Caco-2 (cell line): ENCODE data around the gene RFC3. TPM values are rescaled to one million over a fixed set of nuclear protein-coding genes. Genes with fewer than 3 reads are reported as not detected.

Experiments
- BruUV-seq: library from RNA; stranded (reverse); fragments of 400-500 nt; replicated peaks from 2 replicates; lab custom pipeline; 2021; lab: Mats Ljungman, UMichigan
- CTCF ChIA-PET: fragments of 300-600 bp; sonication (Branson Sonifier 250); formaldehyde crosslinking; loops from one replicate; lab custom pipeline; 2022; ENCODE audit warnings: antibody characterized with exemption; lab: Charles Lee
- POLR2A ChIA-PET: fragments of 300-600 bp; sonication (Branson Sonifier 250); formaldehyde crosslinking; loops from one replicate; lab custom pipeline; 2022; ENCODE audit warnings: antibody characterized with exemption; lab: Charles Lee
- DNase-seq, 2 experiments: peaks; one replicate each; pipeline versions ENCODE4 v3.0.0 to v3.0.0-alpha.2; 2020 to 2022
- H3K27me3 ChIP-seq: replicated peaks from 2 replicates; pipeline ENCODE4 v1.6.0; 2011; ENCODE audit warnings: low read length; ENCODE audit not compliant: control insufficient read depth, insufficient read depth
- H3K36me3 ChIP-seq: 2 replicates; pipeline ENCODE4 v1.5.1; 2011; ENCODE audit warnings: low read length; ENCODE audit not compliant: control insufficient read depth, insufficient read depth
- H3K4me1 ChIP-seq: fragments of 250-450 bp; sonication (Bioruptor Pico); 2 replicates; pipeline ENCODE4 v1.5.1; 2020; ENCODE audit warnings: mild to moderate bottlenecking
- H3K4me3 ChIP-seq: 2 replicates; pipeline ENCODE4 v1.5.1; 2011; ENCODE audit warnings: low read depth, mild to moderate bottlenecking, control low read depth, low read length
- H3K9me3 ChIP-seq: fragments of 250-450 bp; sonication (Bioruptor Pico); 2 replicates; pipeline ENCODE4 v1.5.1; 2020; ENCODE audit warnings: mild to moderate bottlenecking, moderate library complexity
- H3K27ac Mint-ChIP-seq: one replicate; pipeline ENCODE4 v1.8.0; 2022; ENCODE audit warnings: mixed read lengths; ENCODE audit not compliant: unreplicated experiment
- H3K27me3 Mint-ChIP-seq: one replicate; pipeline ENCODE4 v1.8.0; 2022; ENCODE audit warnings: mixed read lengths; ENCODE audit not compliant: insufficient read depth, unreplicated experiment
- H3K36me3 Mint-ChIP-seq: one replicate; pipeline ENCODE4 v1.8.0; 2022; ENCODE audit warnings: mild to moderate bottlenecking, mixed read lengths; ENCODE audit not compliant: insufficient read depth, unreplicated experiment
- H3K4me1 Mint-ChIP-seq: one replicate; pipeline ENCODE4 v1.8.0; 2022; ENCODE audit warnings: low read depth, mixed read lengths; ENCODE audit not compliant: unreplicated experiment
- H3K4me3 Mint-ChIP-seq: one replicate; pipeline ENCODE4 v1.8.0; 2022; ENCODE audit warnings: mild to moderate bottlenecking, moderate library complexity, mixed read lengths; ENCODE audit not compliant: unreplicated experiment
- H3K9me3 Mint-ChIP-seq: one replicate; pipeline ENCODE4 v1.8.0; 2022; ENCODE audit warnings: mixed read lengths; ENCODE audit not compliant: unreplicated experiment
- intact Hi-C: fragments of 100-400 bp; cut with micrococcal nuclease; formaldehyde crosslinking; loops from one replicate; pipeline ENCODE4 v1.10.0; 2022; ENCODE audit not compliant: unreplicated experiment
- total RNA-seq: library from RNA; stranded (reverse); gene quantifications from 2 replicates; pipeline ENCODE4 v1.2.3, GENCODE V29; 2022
- TF ChIP-seq, protein P1 (sequence below), 2 experiments: fragments of 200-600 bp in 1 of 2; IDR thresholded peaks; 1 replicate in 1 of 2; 2 replicates in 1 of 2; pipeline versions ENCODE4 v1.5.1 to v1.8.0; 2011 to 2022; ENCODE audit warnings: antibody characterized with exemption in 1 of 2, control low read depth in 1 of 2, inconsistent platforms in 1 of 2, low read depth in 1 of 2, low read length in 1 of 2, mild to moderate bottlenecking in 1 of 2, moderate library complexity in 1 of 2; ENCODE audit not compliant: insufficient read depth in 1 of 2, severe bottlenecking in 1 of 2, unreplicated experiment in 1 of 2

The RFC3 gene
- total RNA-seq, 1 experiment from 2014 or later: 50.2 TPM

DNA sequence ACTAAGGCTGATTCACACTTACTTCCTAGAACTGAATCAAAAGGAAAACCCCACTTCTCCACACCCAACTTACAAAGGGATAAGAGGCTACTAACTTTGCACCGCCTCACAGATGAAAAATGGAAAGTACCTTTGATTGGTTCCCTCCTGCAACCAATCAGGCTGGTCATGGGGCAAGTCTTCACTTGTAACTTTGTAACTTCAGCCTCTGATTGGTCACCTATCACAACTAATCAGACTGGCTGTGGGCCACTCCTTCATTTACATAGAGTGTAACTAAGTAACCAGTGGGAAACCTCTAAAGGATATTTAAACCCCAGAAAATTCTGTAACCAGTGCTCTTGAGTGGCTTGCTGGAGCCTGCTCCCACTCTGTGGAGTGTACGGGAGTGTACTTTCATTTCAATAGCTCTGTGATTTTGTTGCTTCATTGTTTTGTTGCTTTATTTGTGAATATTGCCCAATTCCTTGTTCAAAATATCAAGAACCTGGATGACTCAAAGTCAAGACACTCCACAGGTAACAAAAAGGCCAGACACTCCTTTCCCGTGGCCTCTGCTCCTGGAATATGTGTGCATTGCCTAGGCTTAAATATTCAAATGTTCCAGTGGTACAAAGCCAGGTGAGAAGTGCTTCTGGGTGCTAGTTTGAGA lies 50.5 kb downstream of the RFC3 start:
- Histone ChIP-seq H3K36me3 (no peaks in the 10 kb centered on the region), H3K4me3 (no peak overlapping the region), H3K27me3 (no peaks in the 10 kb centered on the region), H3K9me3 (no peaks in the 10 kb centered on the region), H3K4me1 (peaks cover 19% of the 10 kb centered on the region)
- CTCF ChIA-PET: no interaction called here
- BruUV-seq: no TSS peak
- POLR2A ChIA-PET: no interaction called here
- Mint-ChIP-seq H3K27me3 (no peaks in the 10 kb centered on the region), H3K36me3 (no peaks in the 10 kb centered on the region), H3K9me3 (no peaks in the 10 kb centered on the region), H3K4me1 (peaks cover 13% of the 10 kb centered on the region), H3K4me3 (no peak overlapping the region), H3K27ac (no peak overlapping the region)
- intact Hi-C loops: no loop called here
- TF ChIP-seq, protein P1, sequence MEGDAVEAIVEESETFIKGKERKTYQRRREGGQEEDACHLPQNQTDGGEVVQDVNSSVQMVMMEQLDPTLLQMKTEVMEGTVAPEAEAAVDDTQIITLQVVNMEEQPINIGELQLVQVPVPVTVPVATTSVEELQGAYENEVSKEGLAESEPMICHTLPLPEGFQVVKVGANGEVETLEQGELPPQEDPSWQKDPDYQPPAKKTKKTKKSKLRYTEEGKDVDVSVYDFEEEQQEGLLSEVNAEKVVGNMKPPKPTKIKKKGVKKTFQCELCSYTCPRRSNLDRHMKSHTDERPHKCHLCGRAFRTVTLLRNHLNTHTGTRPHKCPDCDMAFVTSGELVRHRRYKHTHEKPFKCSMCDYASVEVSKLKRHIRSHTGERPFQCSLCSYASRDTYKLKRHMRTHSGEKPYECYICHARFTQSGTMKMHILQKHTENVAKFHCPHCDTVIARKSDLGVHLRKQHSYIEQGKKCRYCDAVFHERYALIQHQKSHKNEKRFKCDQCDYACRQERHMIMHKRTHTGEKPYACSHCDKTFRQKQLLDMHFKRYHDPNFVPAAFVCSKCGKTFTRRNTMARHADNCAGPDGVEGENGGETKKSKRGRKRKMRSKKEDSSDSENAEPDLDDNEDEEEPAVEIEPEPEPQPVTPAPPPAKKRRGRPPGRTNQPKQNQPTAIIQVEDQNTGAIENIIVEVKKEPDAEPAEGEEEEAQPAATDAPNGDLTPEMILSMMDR (IDR thresholded peaks at IDR 0.05; ENCODE audit: insufficient read depth in 1 of 2, low read depth in 1 of 2, low read length in 1 of 2, severe bottlenecking in 1 of 2, unreplicated experiment in 1 of 2): no peak
- no peak for DNase-seq

DNA sequence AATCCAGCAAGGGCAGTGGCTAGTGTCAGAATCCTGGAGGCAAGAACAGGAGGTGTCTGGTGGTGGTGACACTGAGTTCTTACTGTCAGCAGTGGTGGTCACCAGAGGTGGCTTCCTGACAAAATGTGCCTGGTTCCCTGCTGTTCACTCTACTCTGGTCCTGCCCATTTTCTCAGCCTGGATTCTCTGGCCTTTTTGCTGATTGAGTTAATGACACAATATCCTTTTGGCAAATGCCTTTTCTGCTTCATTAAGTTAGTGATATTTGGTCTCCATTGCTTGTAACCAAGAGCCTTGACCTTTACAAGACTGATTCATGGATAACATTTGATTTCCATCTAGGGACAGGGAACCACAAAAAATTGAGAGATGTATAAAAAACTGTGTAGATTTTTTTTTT lies 51.1 kb downstream of the RFC3 start:
- intact Hi-C loops: no loop called here
- Mint-ChIP-seq H3K27me3 (no peaks in the 10 kb centered on the region), H3K4me1 (peaks cover 13% of the 10 kb centered on the region), H3K36me3 (no peaks in the 10 kb centered on the region), H3K9me3 (no peaks in the 10 kb centered on the region), H3K27ac (no peak overlapping the region), H3K4me3 (no peak overlapping the region)
- ChIA-PET POLR2A (no interaction called here), CTCF (no interaction called here)
- Histone ChIP-seq H3K27me3 (no peaks in the 10 kb centered on the region), H3K4me3 (no peak overlapping the region), H3K4me1 (peaks cover 19% of the 10 kb centered on the region), H3K36me3 (no peaks in the 10 kb centered on the region), H3K9me3 (no peaks in the 10 kb centered on the region)
- TF ChIP-seq, protein P1 (IDR thresholded peaks at IDR 0.05; ENCODE audit: insufficient read depth in 1 of 2, low read depth in 1 of 2, low read length in 1 of 2, severe bottlenecking in 1 of 2, unreplicated experiment in 1 of 2): no peak
- DNase-seq: no peak
- no TSS peak for BruUV-seq

DNA sequence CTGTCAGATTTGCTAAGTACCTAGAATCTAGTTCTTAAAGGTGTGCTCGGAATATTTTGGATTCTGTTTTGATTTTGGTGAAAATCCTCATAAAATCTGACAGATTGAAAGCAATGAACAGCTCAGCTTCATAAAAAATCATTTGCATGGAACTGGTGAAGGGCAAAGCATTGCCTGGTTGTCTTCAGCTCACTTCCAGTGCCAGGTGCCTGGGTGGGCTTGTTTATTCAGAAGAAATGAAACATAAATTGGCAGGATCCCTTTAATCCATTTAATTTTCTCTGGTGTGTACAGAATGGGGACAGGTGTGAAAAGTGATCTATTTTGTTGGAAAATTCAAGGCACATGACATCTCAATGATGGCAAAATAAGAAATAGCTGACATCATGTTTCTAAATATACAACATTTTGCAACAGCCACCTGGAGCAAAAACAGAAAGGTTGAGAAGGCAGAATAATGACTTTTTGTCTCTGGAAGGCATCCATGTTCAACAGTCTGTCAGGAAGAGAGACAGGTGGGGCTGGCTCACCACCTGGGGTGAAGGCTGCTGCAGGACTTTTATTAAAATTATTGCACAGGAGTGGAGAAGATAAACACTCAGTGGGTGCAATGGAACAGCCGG lies 52.2 kb downstream of the RFC3 start:
- Histone ChIP-seq H3K4me3 (no peak overlapping the region), H3K36me3 (no peaks in the 10 kb centered on the region), H3K27me3 (no peaks in the 10 kb centered on the region), H3K9me3 (no peaks in the 10 kb centered on the region), H3K4me1 (peaks cover 19% of the 10 kb centered on the region)
- Mint-ChIP-seq H3K4me1 (peaks cover 13% of the 10 kb centered on the region), H3K36me3 (no peaks in the 10 kb centered on the region), H3K4me3 (no peak overlapping the region), H3K27ac (no peak overlapping the region), H3K27me3 (no peaks in the 10 kb centered on the region), H3K9me3 (no peaks in the 10 kb centered on the region)
- TF ChIP-seq, protein P1 (IDR thresholded peaks at IDR 0.05; ENCODE audit: insufficient read depth in 1 of 2, low read depth in 1 of 2, low read length in 1 of 2, severe bottlenecking in 1 of 2, unreplicated experiment in 1 of 2): no peak
- BruUV-seq: no TSS peak
- intact Hi-C loops: no loop called here
- DNase-seq: no peak
- POLR2A ChIA-PET: no interaction called here
- CTCF ChIA-PET: no interaction called here
